GM23338 (cell line): ENCODE results near the gene MBNL1. TPM values are rescaled to one million over a fixed set of nuclear protein-coding genes. Genes with fewer than 3 reads are reported as not detected.

Experiments
- ATAC-seq: fragments of 200-7000 bp; cut with Tn5 transposase; 3 replicates; pipeline ENCODE4 v1.9.1; 2020
- DNase-seq: peaks from one replicate; pipeline ENCODE4 v3.0.0-alpha.2; 2015; ENCODE audit warnings: low spot score
- H2AFZ ChIP-seq: fragments of 200-600 bp; sonication (generic); 2 replicates; pipeline ENCODE4 v1.8.0; 2016; ENCODE audit warnings: antibody characterized with exemption, mild to moderate bottlenecking, moderate library complexity
- H3F3A ChIP-seq: fragments of 200-600 bp; sonication (generic); replicated peaks from 2 replicates; pipeline ENCODE4 v1.8.0; 2017; ENCODE audit warnings: antibody characterized with exemption, mixed run types, low read depth
- H3K27ac ChIP-seq: fragments of 200-600 bp; sonication (generic); 2 replicates; pipeline ENCODE4 v1.6.1; 2016; ENCODE audit warnings: low read depth
- H3K27me3 ChIP-seq: fragments of 200-600 bp; sonication (generic); 2 replicates; pipeline ENCODE4 v1.8.0; 2016; ENCODE audit warnings: mild to moderate bottlenecking, mixed run types, moderate library complexity; ENCODE audit not compliant: insufficient read depth
- H3K36me3 ChIP-seq: fragments of 200-600 bp; sonication (generic); 2 replicates; pipeline ENCODE4 v1.8.0; 2016; ENCODE audit warnings: mild to moderate bottlenecking; ENCODE audit not compliant: insufficient read depth
- H3K4me1 ChIP-seq: fragments of 200-600 bp; sonication (generic); 2 replicates; pipeline ENCODE4 v1.8.0; 2016; ENCODE audit warnings: mild to moderate bottlenecking, moderate library complexity; ENCODE audit not compliant: insufficient read depth
- H3K4me2 ChIP-seq: fragments of 200-600 bp; sonication (generic); 2 replicates; pipeline ENCODE4 v1.7.1; 2017; ENCODE audit warnings: mixed run types
- H3K4me3 ChIP-seq: fragments of 200-600 bp; sonication (generic); 2 replicates; pipeline ENCODE4 v1.6.1; 2016; ENCODE audit warnings: mixed run types
- H3K79me2 ChIP-seq: fragments of 200-600 bp; sonication (generic); replicated peaks from 2 replicates; pipeline ENCODE4 v1.8.0; 2017; ENCODE audit warnings: mild to moderate bottlenecking; ENCODE audit not compliant: insufficient read depth
- H3K9me2 ChIP-seq: fragments of 200-600 bp; sonication (generic); 2 replicates; pipeline ENCODE4 v1.8.0; 2017; ENCODE audit not compliant: insufficient read depth
- H4K20me1 ChIP-seq: fragments of 200-600 bp; sonication (generic); replicated peaks from 2 replicates; pipeline ENCODE4 v1.8.0; 2017; ENCODE audit warnings: mild to moderate bottlenecking; ENCODE audit not compliant: insufficient read depth
- H3K27ac Mint-ChIP-seq: 2 replicates; pipeline ENCODE4 v1.8.0; 2020; ENCODE audit warnings: inconsistent platforms, mild to moderate bottlenecking, moderate library complexity, mixed read lengths
- H3K27me3 Mint-ChIP-seq: 3 replicates; pipeline ENCODE4 v1.8.0; 2022; ENCODE audit warnings: low read depth, mild to moderate bottlenecking, moderate library complexity, mixed read lengths, inconsistent platforms; ENCODE audit not compliant: insufficient read depth, poor library complexity
- H3K36me3 Mint-ChIP-seq: 3 replicates; pipeline ENCODE4 v1.8.0; 2021; ENCODE audit warnings: low read depth, mild to moderate bottlenecking, inconsistent platforms, moderate library complexity, mixed read lengths
- H3K4me1 Mint-ChIP-seq: 3 replicates; pipeline ENCODE4 v1.8.0; 2020; ENCODE audit warnings: mild to moderate bottlenecking, inconsistent platforms, mixed read lengths
- H3K4me3 Mint-ChIP-seq: 3 replicates; pipeline ENCODE4 v1.8.0; 2021; ENCODE audit warnings: moderate library complexity, mild to moderate bottlenecking, inconsistent platforms, mixed read lengths
- H3K9me3 Mint-ChIP-seq: 3 replicates; pipeline ENCODE4 v1.8.0; 2020; ENCODE audit warnings: moderate library complexity, mild to moderate bottlenecking, inconsistent platforms, mixed read lengths
- CTCF ChIP-seq, 2 experiments: fragments of 200-600 bp in 1 of 2; sonication (generic) in 1 of 2; conservative IDR thresholded peaks; 2 replicates each; pipeline versions ENCODE4 v1.5.1 to v1.6.1; 2016 to 2017; ENCODE audit warnings: antibody characterized with exemption in 2 of 2, low read depth in 2 of 2, mild to moderate bottlenecking in 2 of 2, moderate library complexity in 1 of 2
- ETS1 ChIP-seq: IDR thresholded peaks from 2 replicates; pipeline ENCODE4 v1.6.1; 2016; ENCODE audit warnings: antibody characterized with exemption
- EZH2 ChIP-seq: fragments of 200-600 bp; sonication (generic); IDR thresholded peaks from one replicate; pipeline ENCODE4 v1.8.0; 2017; ENCODE audit warnings: antibody characterized with exemption, mild to moderate bottlenecking, low read depth; ENCODE audit not compliant: unreplicated experiment
- EZH2phosphoT487 ChIP-seq: fragments of 200-600 bp; sonication (generic); IDR thresholded peaks from one replicate; pipeline ENCODE4 v1.8.1; 2018; ENCODE audit warnings: antibody characterized with exemption; ENCODE audit not compliant: unreplicated experiment
- NANOG ChIP-seq: IDR thresholded peaks from 2 replicates; pipeline ENCODE4 v1.6.1; 2016; ENCODE audit warnings: antibody characterized with exemption, borderline replicate concordance
- POLR2AphosphoS5 ChIP-seq: IDR thresholded peaks from 2 replicates; pipeline ENCODE4 v1.6.1; 2016; ENCODE audit warnings: antibody characterized with exemption, low read depth
- REST ChIP-seq: IDR thresholded peaks from one replicate; pipeline ENCODE4 v1.6.1; 2018; ENCODE audit warnings: antibody characterized with exemption; ENCODE audit not compliant: unreplicated experiment
- STAT1 ChIP-seq: IDR thresholded peaks from one replicate; pipeline ENCODE4 v1.6.1; 2016; ENCODE audit warnings: antibody characterized with exemption; ENCODE audit not compliant: unreplicated experiment
- ZNF331 ChIP-seq: fragments of 250-450 bp; sonication (Bioruptor Pico); IDR thresholded peaks from 2 replicates; pipeline ENCODE4 v1.5.0; 2020; ENCODE audit warnings: low read depth, mild to moderate bottlenecking, moderate library complexity
- polyA plus RNA-seq: library from polyadenylated mRNA; unstranded; fragments of >200 nt; fragmentation: Nextera tagmentation; extraction: Ambion mirVana; gene quantifications from 2 replicates; pipeline ENCODE4 v1.2.1, GENCODE V29; 2016
- total RNA-seq: library from RNA; depleted of rRNA; stranded (reverse); fragments of >200 nt; shearing (Covaris generic); gene quantifications from 2 replicates; pipeline ENCODE4 v1.2.3, GENCODE V29; 2014

Gene MBNL1
- total and polyA plus RNA-seq, 2 experiments from 2014 or later: 9.4 to 23.2 TPM

GRCh38 chr3:152416808-152417580 is 148.3 kb downstream of the MBNL1 start (continued):
- no peak for TF ChIP-seq REST
- TF ChIP-seq EZH2: no peak
- no peak for TF ChIP-seq ETS1
- no peak for TF ChIP-seq NANOG
- no peak for TF ChIP-seq POLR2AphosphoS5
- TF ChIP-seq EZH2phosphoT487: no peak
- no peak for TF ChIP-seq STAT1

- Histone ChIP-seq H3K79me2 (no peaks in the 10 kb centered on the region; the same call in 1 of the 2 replicates), H3K36me3 (no peaks in the 10 kb centered on the region; the same call in 1 of the 2 replicates), H3K27ac (no peak overlapping the region), H3K4me1 (no peaks in the 10 kb centered on the region), H3K27me3 (no peaks in the 10 kb centered on the region), H3F3A (no peaks in the 10 kb centered on the region), H2AFZ (no peak overlapping the region), H3K9me2 (0 out of 2 replicates have a peak, but pooled peaks cover 5% of the 10 kb centered on the region), H4K20me1 (no peaks in the 10 kb centered on the region), H3K4me2 (no peak overlapping the region), H3K4me3 (no peak overlapping the region)
- Mint-ChIP-seq H3K4me1 (no peaks in the 10 kb centered on the region), H3K4me3 (no peak overlapping the region), H3K27me3 (no peaks in the 10 kb centered on the region), H3K9me3 (peaks cover 2% of the 10 kb centered on the region; the same call in 1 of the 3 replicates), H3K27ac (no peak overlapping the region), H3K36me3 (peaks cover 55% of the 10 kb centered on the region)
- DNase-seq: no peak
- no peak for ATAC-seq
- TF ChIP-seq POLR2AphosphoS5 (no peak), ETS1 (no peak), EZH2 (no peak), ZNF331 (no peak), CTCF (conservative IDR thresholded peaks at IDR 0.05; ENCODE audit: low read depth in 2 of 2) (no peak), STAT1 (no peak)
These were observed 151.0 kb downstream of the MBNL1 start for GRCh38 chr3:152419748-152420147.
